Activated T-cell treated with anti-CD3 and anti-CD28 coated beads, Interleukin-2, amount 50 U/mL, for 72 hours (primary cell): ENCODE results near the gene SLX4IP. TPM values are rescaled to one million over a fixed set of nuclear protein-coding genes. Genes with fewer than 3 reads are reported as not detected.

Experiments used
- ATAC-seq, 2 donors: fragments of 150-1000 bp; cut with Tn5 transposase; replicated peaks in 1 of 2; 2 replicates each; pipeline ENCODE4 v1.10.0; 2021; ENCODE audit warnings: moderate library complexity in 2 of 2, mild to moderate bottlenecking in 1 of 2
- DNase-seq, 2 donors: peaks; one replicate each; pipeline ENCODE4 v3.0.0; 2021 to 2022; ENCODE audit warnings: mixed read lengths in 1 of 2
- H3K27ac Mint-ChIP-seq: one replicate; pipeline ENCODE4 v1.8.0; 2022; ENCODE audit warnings: mild to moderate bottlenecking, moderate library complexity, mixed read lengths
- H3K27me3 Mint-ChIP-seq: one replicate; pipeline ENCODE4 v1.8.0; 2022; ENCODE audit warnings: low read depth, mixed read lengths
- H3K36me3 Mint-ChIP-seq, 2 donors: one replicate each; pipeline ENCODE4 v1.8.0; 2022; ENCODE audit warnings: mixed read lengths in 2 of 2, mild to moderate bottlenecking in 1 of 2; ENCODE audit not compliant: insufficient read depth in 2 of 2
- H3K4me1 Mint-ChIP-seq: one replicate; pipeline ENCODE4 v1.8.0; 2022; ENCODE audit warnings: low read depth, mixed read lengths
- H3K4me3 Mint-ChIP-seq, 2 donors: one replicate each; pipeline ENCODE4 v1.8.0; 2022; ENCODE audit warnings: mild to moderate bottlenecking in 2 of 2, mixed read lengths in 2 of 2, moderate library complexity in 2 of 2
- H3K9me3 Mint-ChIP-seq, 2 donors: one replicate each; pipeline ENCODE4 v1.8.0; 2022; ENCODE audit warnings: mixed read lengths in 2 of 2
- total RNA-seq, 2 donors: library from RNA; stranded (reverse); gene quantifications; one replicate each; pipeline ENCODE4 v1.2.3, GENCODE V29; 2022

SLX4IP gene
- total RNA-seq, 2 donors from 2014 or later: 7.3 to 10.9 TPM

- DNase-seq: peak; percentile 87 to 89
- no peaks in the 10 kb centered on the region for H3K36me3 Mint-ChIP-seq
- H3K4me1 Mint-ChIP-seq: peaks cover 66% of the 10 kb centered on the region
- H3K9me3 Mint-ChIP-seq: no peaks in the 10 kb centered on the region
- ATAC-seq: peak; percentile 73 to 80
- H3K27ac Mint-ChIP-seq: peak within 1 kb of the TSS; percentile 82
- peak within 1 kb of the TSS; percentile 81 to 91 for H3K4me3 Mint-ChIP-seq
- H3K27me3 Mint-ChIP-seq: no peaks in the 10 kb centered on the region
These were observed 1.3 kb upstream of the SLX4IP start, which contains the start of gene MKKS for GRCh38 chr20:10433623-10434466. MKKS (minus strand) TSS chr20:10434222; CDS start chr20:10413514, 20,708 bp downstream.

- Mint-ChIP-seq H3K27me3 (no peaks in the 10 kb centered on the region), H3K4me3 (peak overlapping the region; percentile 81 to 91), H3K9me3 (no peaks in the 10 kb centered on the region), H3K27ac (peak overlapping the region; percentile 82), H3K36me3 (no peaks in the 10 kb centered on the region), H3K4me1 (peaks cover 60% of the 10 kb centered on the region)
- ATAC-seq (peak; percentile 46 to 56), DNase-seq (peak; percentile 75 to 81)
These were observed 656 bp upstream of the SLX4IP start for GRCh38 chr20:10434467-10434831.

GRCh38 chr20:10436053-10436699 lies 1.1 kb downstream of the SLX4IP start:
- no peaks in the 10 kb centered on the region for H3K36me3 Mint-ChIP-seq
- no peaks in the 10 kb centered on the region for H3K27me3 Mint-ChIP-seq
- H3K9me3 Mint-ChIP-seq: no peaks in the 10 kb centered on the region
- peak overlapping the region; percentile 67 to 91 for H3K4me3 Mint-ChIP-seq
- H3K4me1 Mint-ChIP-seq: peaks cover 47% of the 10 kb centered on the region
- ATAC-seq (no peak), DNase-seq (no peak)
- peak overlapping the region; percentile 82 for H3K27ac Mint-ChIP-seq

- DNase-seq (no peak), ATAC-seq (no peak)
- H3K27me3 Mint-ChIP-seq: no peaks in the 10 kb centered on the region
- H3K27ac Mint-ChIP-seq: peak overlapping the region; percentile 72
- no peaks in the 10 kb centered on the region for H3K36me3 Mint-ChIP-seq
- no peaks in the 10 kb centered on the region for H3K9me3 Mint-ChIP-seq
- peaks cover 30% of the 10 kb centered on the region for H3K4me1 Mint-ChIP-seq
- peak overlapping the region in 1 of 2 donors; percentile 34 for H3K4me3 Mint-ChIP-seq
These were observed 3.1 kb downstream of the SLX4IP start for GRCh38 chr20:10438217-10438616.

- no peak overlapping the region for H3K27ac Mint-ChIP-seq
- no peak overlapping the region for H3K4me3 Mint-ChIP-seq
- no peaks in the 10 kb centered on the region for H3K36me3 Mint-ChIP-seq
- H3K9me3 Mint-ChIP-seq: no peaks in the 10 kb centered on the region
- peaks cover 36% of the 10 kb centered on the region for H3K4me1 Mint-ChIP-seq
- no peak for ATAC-seq
- H3K27me3 Mint-ChIP-seq: no peaks in the 10 kb centered on the region
- no peak for DNase-seq
These were observed 8.8 kb downstream of the SLX4IP start for GRCh38 chr20:10443936-10444335.

- Mint-ChIP-seq H3K4me1 (peaks cover 36% of the 10 kb centered on the region), H3K9me3 (no peaks in the 10 kb centered on the region), H3K27me3 (no peaks in the 10 kb centered on the region), H3K36me3 (no peaks in the 10 kb centered on the region), H3K4me3 (no peak overlapping the region), H3K27ac (no peak overlapping the region)
- DNase-seq: no peak
- no peak for ATAC-seq
These were observed 10.7 kb downstream of the SLX4IP start for GRCh38 chr20:10445758-10446157.

- Mint-ChIP-seq H3K4me1 (peaks cover 30% of the 10 kb centered on the region), H3K9me3 (no peaks in the 10 kb centered on the region), H3K27me3 (no peaks in the 10 kb centered on the region), H3K36me3 (no peaks in the 10 kb centered on the region), H3K4me3 (peak overlapping the region; percentile 69 to 77), H3K27ac (peak overlapping the region; percentile 58)
- ATAC-seq (peak; percentile 98 to 99), DNase-seq (peak; percentile 42 to 68)
These were observed 11.9 kb downstream of the SLX4IP start for GRCh38 chr20:10447028-10447427.

GRCh38 chr20:10448270-10449156 lies 13.4 kb downstream of the SLX4IP start:
- no peaks in the 10 kb centered on the region for H3K36me3 Mint-ChIP-seq
- DNase-seq (no peak), ATAC-seq (no peak)
- H3K4me1 Mint-ChIP-seq: peaks cover 39% of the 10 kb centered on the region
- H3K4me3 Mint-ChIP-seq: peak overlapping the region; percentile 69 to 77
- H3K27me3 Mint-ChIP-seq: no peaks in the 10 kb centered on the region
- H3K27ac Mint-ChIP-seq: no peak overlapping the region
- no peaks in the 10 kb centered on the region for H3K9me3 Mint-ChIP-seq

- ATAC-seq: no peak
- H3K4me3 Mint-ChIP-seq: no peak overlapping the region
- H3K36me3 Mint-ChIP-seq: no peaks in the 10 kb centered on the region
- no peaks in the 10 kb centered on the region for H3K27me3 Mint-ChIP-seq
- no peak for DNase-seq
- H3K4me1 Mint-ChIP-seq: peaks cover 41% of the 10 kb centered on the region
- no peaks in the 10 kb centered on the region for H3K9me3 Mint-ChIP-seq
- H3K27ac Mint-ChIP-seq: no peak overlapping the region
These were observed 14.2 kb downstream of the SLX4IP start for GRCh38 chr20:10449270-10449669.

GRCh38 chr20:10453241-10453640 lies 18.1 kb downstream of the SLX4IP start:
- H3K4me1 Mint-ChIP-seq: peaks cover 18% of the 10 kb centered on the region
- peaks cover 0 to 2% of the 10 kb centered on the region in 2 donors for H3K9me3 Mint-ChIP-seq
- H3K36me3 Mint-ChIP-seq: peaks cover 3 to 5% of the 10 kb centered on the region in 2 donors
- H3K27me3 Mint-ChIP-seq: no peaks in the 10 kb centered on the region
- peak overlapping the region; percentile 82 for H3K27ac Mint-ChIP-seq
- peak; percentile 18 to 31 for DNase-seq
- peak; percentile 74 to 78 for ATAC-seq
- peak overlapping the region; percentile 42 to 64 for H3K4me3 Mint-ChIP-seq

GRCh38 chr20:10454151-10454750 lies 19.1 kb downstream of the SLX4IP start:
- ATAC-seq (no peak), DNase-seq (no peak)
- peak overlapping the region; percentile 82 for H3K27ac Mint-ChIP-seq
- peak overlapping the region; percentile 42 for H3K4me3 Mint-ChIP-seq
- peaks cover 6 to 9% of the 10 kb centered on the region in 2 donors for H3K36me3 Mint-ChIP-seq
- no peaks in the 10 kb centered on the region for H3K27me3 Mint-ChIP-seq
- peaks cover 17% of the 10 kb centered on the region for H3K4me1 Mint-ChIP-seq
- H3K9me3 Mint-ChIP-seq: peaks cover 0 to 5% of the 10 kb centered on the region in 2 donors

- H3K9me3 Mint-ChIP-seq: peaks cover 0 to 8% of the 10 kb centered on the region in 2 donors
- peaks cover 23% of the 10 kb centered on the region for H3K4me1 Mint-ChIP-seq
- no peak overlapping the region for H3K27ac Mint-ChIP-seq
- ATAC-seq (no peak), DNase-seq (no peak)
- no peaks in the 10 kb centered on the region for H3K27me3 Mint-ChIP-seq
- no peak overlapping the region for H3K4me3 Mint-ChIP-seq
- H3K36me3 Mint-ChIP-seq: peaks cover 16 to 34% of the 10 kb centered on the region in 2 donors
These were observed 26.4 kb downstream of the SLX4IP start for GRCh38 chr20:10461495-10461894.
